GM13977 (cell line): ENCODE measurements around the gene PRR32.
"Not testable (repeated sequence)": the region's sequence is repeated elsewhere in the genome, so short reads cannot be mapped to it uniquely, and the experiment has no call there.

ENCODE experiments used
- DNase-seq: peaks from one replicate; pipeline ENCODE4 v3.0.0; 2012; ENCODE audit warnings: low spot score
- CTCF ChIP-seq: IDR thresholded peaks from 2 replicates; pipeline ENCODE4 v1.5.1; 2012; ENCODE audit warnings: mild to moderate bottlenecking, control low read depth; ENCODE audit not compliant: insufficient read depth; ENCODE audit errors: extremely low read depth, missing control alignments
- in situ Hi-C: fragments of 300-500 bp; cut with MboI; formaldehyde crosslinking; loops from one replicate; pipeline ENCODE4 v1.12.0; 2022; ENCODE audit warnings: low sequenced_read_pairs, low pct_unique_long_range_greater_than_20kb, mixed read lengths, inconsistent platforms; ENCODE audit not compliant: unreplicated experiment

The PRR32 gene

GRCh38 chrX:126819429-126819828, at the start of gene PRR32:
PRR32 (plus strand) TSS chrX:126819729; CDS start chrX:126819844, 115 bp downstream.
- no peak for DNase-seq
- in situ Hi-C loops: no loop called here
- TF ChIP-seq CTCF: no peak

- peak; percentile 64 for TF ChIP-seq CTCF
- DNase-seq: peak; percentile 47
- in situ Hi-C loops: no loop called here
Observed at GRCh38 chrX:126770179-126770578, 49.4 kb upstream of the PRR32 start.

GRCh38 chrX:126785539-126785938, 34.0 kb upstream of the PRR32 start:
- TF ChIP-seq CTCF: no peak
- in situ Hi-C loops: no loop called here
- DNase-seq: no peak

GRCh38 chrX:126799059-126799458, 20.5 kb upstream of the PRR32 start:
- in situ Hi-C loops: no loop called here
- DNase-seq: no peak
- TF ChIP-seq CTCF: no peak

GRCh38 chrX:126806784-126807183, 12.7 kb upstream of the PRR32 start:
- in situ Hi-C loops, DNase-seq: not testable (repeated sequence)

GRCh38 chrX:126815806-126816205, 3.7 kb upstream of the PRR32 start:
- DNase-seq: no peak
- no peak for TF ChIP-seq CTCF
- in situ Hi-C loops: no loop called here

- TF ChIP-seq CTCF: no peak
- DNase-seq: no peak
- in situ Hi-C loops: no loop called here
Observed at GRCh38 chrX:126820700-126821420, 1.3 kb downstream of the PRR32 start.
